ENCODE measurements around the gene PCYT2.

PCYT2 gene

DNA sequence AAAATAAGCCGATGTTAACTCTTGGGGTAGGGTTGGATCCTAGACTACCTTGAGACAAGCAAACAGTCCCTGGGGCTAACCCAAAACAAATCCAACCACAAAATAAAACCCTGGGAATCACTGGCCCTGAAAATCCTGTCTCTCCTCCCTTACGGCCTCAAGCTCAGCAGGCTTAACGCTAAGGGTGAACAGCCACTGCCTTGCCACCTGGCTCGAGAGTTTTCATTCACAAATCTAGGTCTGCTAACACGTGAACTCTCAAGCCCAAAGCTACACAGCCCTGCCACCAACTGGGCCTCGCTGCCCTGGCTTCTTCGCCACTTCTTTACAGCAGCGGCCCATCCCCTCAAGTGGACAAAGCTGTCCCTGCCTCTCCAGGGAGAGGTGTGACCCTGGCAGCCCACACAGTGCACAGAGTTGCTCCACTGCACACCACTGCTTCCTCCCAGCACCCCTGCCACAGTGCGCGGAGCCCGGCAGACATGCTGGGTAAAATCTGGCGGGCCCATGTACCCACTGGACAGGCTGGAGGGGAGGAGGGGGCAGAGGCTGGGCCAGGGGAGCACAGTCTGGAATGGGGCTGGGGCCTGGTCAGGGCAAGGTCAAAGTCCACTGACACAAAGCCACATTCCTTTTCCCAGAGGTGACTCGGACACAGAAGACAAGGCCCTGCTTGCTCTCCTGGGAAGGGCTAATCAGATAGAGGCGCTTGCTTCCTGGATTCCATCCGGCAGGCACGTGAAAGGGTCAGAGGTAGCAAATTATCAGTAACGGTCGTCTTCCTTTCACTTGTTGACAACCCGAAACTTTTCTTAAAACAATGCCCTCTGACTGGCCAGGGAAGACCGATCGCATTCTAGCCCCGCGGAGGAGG lies 996 bp downstream of the PCYT2 start:
- no peak overlapping the region for H2AFZ ChIP-seq (ENCODE audit: low read length)
- H3K36me3 ChIP-seq (ENCODE audit: insufficient read depth, low read length) = peaks cover 68% of the 10 kb centered on the region

DNA sequence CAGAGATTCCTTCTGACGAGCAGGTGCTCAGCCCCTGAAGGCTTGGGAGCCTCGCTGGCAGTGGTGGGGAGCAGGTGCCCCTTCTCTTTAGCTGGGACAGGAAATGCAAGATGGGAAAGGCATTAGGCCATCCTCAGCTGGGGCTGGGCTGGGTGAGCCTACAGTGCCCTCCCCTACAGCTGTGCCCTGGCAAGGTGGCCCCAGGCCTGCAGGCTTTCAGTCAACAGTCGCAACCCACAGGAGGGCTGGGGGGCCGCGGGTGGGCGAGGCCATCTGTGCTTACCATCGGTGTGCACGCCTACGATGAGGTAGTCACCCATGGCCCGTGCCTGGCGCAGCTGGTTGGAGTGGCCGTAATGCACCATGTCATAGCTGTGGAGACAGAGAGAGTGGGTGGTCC lies 2.0 kb downstream of the PCYT2 start:
- Histone ChIP-seq H3K4me1 (ENCODE audit: insufficient read depth, low read length, severe bottlenecking) (peaks cover 16% of the 10 kb centered on the region), H2AFZ (ENCODE audit: low read length) (no peak overlapping the region), H3K9me3 (ENCODE audit: low read length) (no peaks in the 10 kb centered on the region), H3K36me3 (ENCODE audit: insufficient read depth, low read length) (peaks cover 68% of the 10 kb centered on the region), H4K20me1 (ENCODE audit: insufficient read depth, low read length) (no peaks in the 10 kb centered on the region), H3F3A (ENCODE audit: insufficient read depth, low read length) (no peaks in the 10 kb centered on the region), H3K4me3 (ENCODE audit: low read depth, low read length, poor library complexity, severe bottlenecking) (no peak overlapping the region), H3K79me2 (ENCODE audit: insufficient read depth, low read length) (no peaks in the 10 kb centered on the region), H3K9me2 (ENCODE audit: low read depth, low read length) (no peaks in the 10 kb centered on the region), H3K27me3 (ENCODE audit: insufficient read depth, low read length) (no peaks in the 10 kb centered on the region), H3K9ac (ENCODE audit: low read length) (no peak overlapping the region), H3K27ac (ENCODE audit: low read depth, low read length, poor library complexity, severe bottlenecking) (no peak overlapping the region), H3K4me2 (ENCODE audit: low read length) (no peak overlapping the region)
- TF ChIP-seq EZH2 (IDR thresholded peaks at IDR 0.05; ENCODE audit: borderline replicate concordance, low read length) (no peak), CTCF (IDR thresholded peaks at IDR 0.05; ENCODE audit: low read length) (no peak)

More for the DNA sequence above, 996 bp downstream of the PCYT2 start:
- Histone ChIP-seq H3K4me1 (ENCODE audit: insufficient read depth, low read length, severe bottlenecking) (peaks cover 16% of the 10 kb centered on the region), H3K27ac (ENCODE audit: low read depth, low read length, poor library complexity, severe bottlenecking) (peak overlapping the region; percentile 1), H4K20me1 (ENCODE audit: insufficient read depth, low read length) (no peaks in the 10 kb centered on the region), H3K4me3 (ENCODE audit: low read depth, low read length, poor library complexity, severe bottlenecking) (peak overlapping the region; percentile 79), H3K9me3 (ENCODE audit: low read length) (no peaks in the 10 kb centered on the region), H3K9me2 (ENCODE audit: low read depth, low read length) (no peaks in the 10 kb centered on the region), H3K27me3 (ENCODE audit: insufficient read depth, low read length) (no peaks in the 10 kb centered on the region), H3F3A (ENCODE audit: insufficient read depth, low read length) (no peaks in the 10 kb centered on the region), H3K4me2 (ENCODE audit: low read length) (peak overlapping the region; percentile 96), H3K9ac (ENCODE audit: low read length) (peak overlapping the region; percentile 74), H3K79me2 (ENCODE audit: insufficient read depth, low read length) (no peaks in the 10 kb centered on the region)
- TF ChIP-seq EZH2 (IDR thresholded peaks at IDR 0.05; ENCODE audit: borderline replicate concordance, low read length) (no peak), CTCF (IDR thresholded peaks at IDR 0.05; ENCODE audit: low read length) (no peak)

DNA sequence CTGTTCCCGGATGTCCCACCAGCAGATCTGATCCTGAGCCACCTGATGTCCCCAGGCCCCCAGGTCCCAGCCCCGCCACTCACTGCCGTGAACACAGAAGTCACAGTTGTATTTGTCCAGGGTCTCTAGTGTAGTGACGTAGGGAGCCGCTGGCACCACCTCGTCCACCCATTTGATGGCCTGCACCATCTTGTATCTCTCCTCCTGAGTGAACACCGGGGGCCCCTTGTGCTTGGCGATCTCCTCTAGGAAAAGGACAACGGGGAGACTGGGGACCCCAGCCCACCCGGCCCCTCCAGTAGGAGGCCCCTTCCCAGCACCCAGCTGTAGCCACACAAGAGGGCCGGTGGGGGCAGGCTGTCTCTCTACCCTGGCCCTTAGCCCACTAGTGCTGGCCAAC lies 2.4 kb downstream of the PCYT2 start:
- H3K4me3 ChIP-seq (ENCODE audit: low read depth, low read length, poor library complexity, severe bottlenecking) = no peak overlapping the region
- H3K27ac ChIP-seq (ENCODE audit: low read depth, low read length, poor library complexity, severe bottlenecking) = no peak overlapping the region
- no peaks in the 10 kb centered on the region for H4K20me1 ChIP-seq (ENCODE audit: insufficient read depth, low read length)
- no peaks in the 10 kb centered on the region for H3K27me3 ChIP-seq (ENCODE audit: insufficient read depth, low read length)
- H3K36me3 ChIP-seq (ENCODE audit: insufficient read depth, low read length) = peaks cover 68% of the 10 kb centered on the region
- H3K4me2 ChIP-seq (ENCODE audit: low read length) = no peak overlapping the region
- no peak overlapping the region for H2AFZ ChIP-seq (ENCODE audit: low read length)
- no peaks in the 10 kb centered on the region for H3K79me2 ChIP-seq (ENCODE audit: insufficient read depth, low read length)
- H3K4me1 ChIP-seq (ENCODE audit: insufficient read depth, low read length, severe bottlenecking) = peaks cover 16% of the 10 kb centered on the region
- TF ChIP-seq EZH2 (IDR thresholded peaks at IDR 0.05; ENCODE audit: borderline replicate concordance, low read length) (no peak), CTCF (IDR thresholded peaks at IDR 0.05; ENCODE audit: low read length) (no peak)
- no peaks in the 10 kb centered on the region for H3K9me2 ChIP-seq (ENCODE audit: low read depth, low read length)
- no peaks in the 10 kb centered on the region for H3F3A ChIP-seq (ENCODE audit: insufficient read depth, low read length)
- no peak overlapping the region for H3K9ac ChIP-seq (ENCODE audit: low read length)
- no peaks in the 10 kb centered on the region for H3K9me3 ChIP-seq (ENCODE audit: low read length)

Data from OCI-LY1 (cell line).